GM10266 (cell line): Measurements from ENCODE around the gene PNLIPRP1.

Experiments
- DNase-seq: peaks from one replicate; pipeline ENCODE4 v3.0.0; 2012; ENCODE audit errors: extremely low spot score
- CTCF ChIP-seq: IDR thresholded peaks from 2 replicates; pipeline ENCODE4 v1.5.1; 2012; ENCODE audit warnings: mild to moderate bottlenecking, low read depth; ENCODE audit not compliant: control insufficient read depth, insufficient read depth; ENCODE audit errors: missing control alignments

PNLIPRP1 gene

GRCh38 chr10:116611153-116611545 is 20.4 kb downstream of the PNLIPRP1 start:
- DNase-seq, result no peak
- TF ChIP-seq CTCF, result no peak

- DNase-seq, result no peak
- TF ChIP-seq CTCF, result no peak
These were observed 21.5 kb downstream of the PNLIPRP1 start for GRCh38 chr10:116612107-116612769.

GRCh38 chr10:116613471-116613870 is 22.7 kb downstream of the PNLIPRP1 start:
- TF ChIP-seq CTCF, result no peak
- DNase-seq, result no peak

- no peak for DNase-seq
- TF ChIP-seq CTCF, result no peak
These were observed 24.0 kb downstream of the PNLIPRP1 start for GRCh38 chr10:116614796-116615195.

GRCh38 chr10:116615199-116615776 is 24.5 kb downstream of the PNLIPRP1 start:
- no peak for TF ChIP-seq CTCF

GRCh38 chr10:116620423-116621400 is 30.0 kb downstream of the PNLIPRP1 start, which contains the start of gene PNLIPRP2:
Gene PNLIPRP2 (plus strand): TSS chr10:116620953.
- no peak for DNase-seq
- no peak for TF ChIP-seq CTCF

More at GRCh38 chr10:116615199-116615776, 24.5 kb downstream of the PNLIPRP1 start:
- no peak for DNase-seq

- no peak for DNase-seq
- no peak for TF ChIP-seq CTCF
These were observed 30.7 kb downstream of the PNLIPRP1 start for GRCh38 chr10:116621476-116621875.
